SK-N-MC (cell line): ENCODE measurements around the gene ADCY5.

ENCODE experiments used
- EZH2 ChIP-seq: fragments of 200-600 bp; sonication (generic); IDR thresholded peaks from one replicate; pipeline ENCODE4 v1.6.1; 2017; ENCODE audit warnings: antibody characterized with exemption
- POLR2AphosphoS5 ChIP-seq: IDR thresholded peaks from 2 replicates; pipeline ENCODE4 v1.6.1; 2012; ENCODE audit warnings: mild to moderate bottlenecking, low read depth, low read length, borderline replicate concordance

GRCh38 chr3:123310186-123310585 lies 138.7 kb downstream of the ADCY5 start:
- TF ChIP-seq POLR2AphosphoS5, result no peak
- TF ChIP-seq EZH2, result no peak
